Epithelial cell of esophagus (primary cell): ENCODE results near the gene ITCH.
"Not testable (repeated sequence)": the region's sequence is repeated elsewhere in the genome, so short reads cannot be mapped to it uniquely, and the experiment has no call there.

Source experiments
- DNase-seq: peaks from one replicate; pipeline ENCODE4 v3.0.0; 2010; ENCODE audit warnings: low read depth
- H3K4me3 ChIP-seq: 2 replicates; pipeline ENCODE4 v1.5.1; 2011; ENCODE audit warnings: mild to moderate bottlenecking, low read length, control low read depth
- CTCF ChIP-seq: IDR thresholded peaks from 2 replicates; pipeline ENCODE4 v1.5.1; 2011; ENCODE audit warnings: low read depth, mild to moderate bottlenecking, low read length, control low read depth, inconsistent platforms; ENCODE audit not compliant: insufficient read depth; ENCODE audit errors: missing control alignments

ITCH gene

GRCh38 chr20:34410336-34410735 lies 47.3 kb downstream of the ITCH start:
- DNase-seq = no peak
- TF ChIP-seq CTCF = no peak
- H3K4me3 ChIP-seq = no peak overlapping the region

GRCh38 chr20:34412453-34412852 lies 49.4 kb downstream of the ITCH start:
- no peak overlapping the region for H3K4me3 ChIP-seq
- TF ChIP-seq CTCF = no peak
- DNase-seq = no peak

- DNase-seq = not testable (repeated sequence)
Observed at GRCh38 chr20:34414525-34414924, 51.5 kb downstream of the ITCH start.

DNA sequence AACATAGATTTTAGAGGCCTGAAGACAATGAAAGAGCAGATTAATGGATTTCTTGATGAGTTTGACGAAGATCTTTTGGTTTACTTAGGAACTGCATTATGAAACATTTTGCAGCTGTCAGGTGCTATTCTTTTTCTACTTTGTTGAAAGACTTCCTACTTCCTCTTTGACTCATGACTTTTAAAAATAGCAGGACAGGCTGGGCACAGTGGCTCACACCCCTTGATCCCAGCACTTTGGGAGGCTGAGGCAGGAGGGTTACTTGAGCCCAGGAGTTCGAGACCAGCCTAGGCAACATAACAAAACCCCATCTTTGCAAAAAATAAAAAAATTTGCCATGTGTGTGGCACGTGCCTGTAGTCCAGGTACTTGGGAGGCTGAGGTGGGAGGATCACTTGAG lies 52.0 kb downstream of the ITCH start:
- no peak overlapping the region for H3K4me3 ChIP-seq
- no peak for TF ChIP-seq CTCF
- DNase-seq = peak; percentile 46

More at GRCh38 chr20:34414525-34414924, 51.5 kb downstream of the ITCH start:
- not testable (repeated sequence) for H3K4me3 ChIP-seq

DNA sequence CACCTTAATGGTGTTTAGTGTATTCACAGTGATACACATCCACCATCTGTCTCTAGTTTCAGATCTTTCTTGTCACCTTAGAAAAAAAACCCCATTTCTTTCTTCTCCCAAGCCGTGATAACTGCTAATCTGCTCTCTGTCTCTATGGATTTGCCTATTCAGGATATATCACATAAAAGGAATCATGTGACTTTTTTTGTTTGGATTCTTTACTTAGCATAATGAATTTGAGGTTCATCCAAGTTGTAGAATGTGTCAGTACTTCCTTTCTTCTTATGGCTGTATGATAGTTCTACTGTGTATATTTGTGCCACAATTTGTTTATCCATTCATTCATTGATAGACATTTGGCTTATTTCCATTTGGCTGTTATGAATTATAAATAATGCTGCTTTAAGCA lies 57.1 kb downstream of the ITCH start:
- no peak for TF ChIP-seq CTCF
- no peak for DNase-seq

GRCh38 chr20:34420975-34421374 lies 57.9 kb downstream of the ITCH start:
- H3K4me3 ChIP-seq = no peak overlapping the region
- TF ChIP-seq CTCF = no peak
- DNase-seq = no peak

More for the DNA sequence above, 57.1 kb downstream of the ITCH start:
- H3K4me3 ChIP-seq = no peak overlapping the region

GRCh38 chr20:34421766-34422466 lies 58.8 kb downstream of the ITCH start:
- no peak overlapping the region for H3K4me3 ChIP-seq
- DNase-seq = no peak
- TF ChIP-seq CTCF = no peak

- not testable (repeated sequence) for DNase-seq
Observed at GRCh38 chr20:34425032-34425690, 62.1 kb downstream of the ITCH start.

More at GRCh38 chr20:34425032-34425690, 62.1 kb downstream of the ITCH start:
- H3K4me3 ChIP-seq = not testable (repeated sequence)
